Neural progenitor cell (in vitro differentiated cells): Measurements from ENCODE around the gene FAT2. TPM values are rescaled to one million over a fixed set of nuclear protein-coding genes. Genes with fewer than 3 reads are reported as not detected.
A peak's percentile ranks its signal among the peaks of the same experiment; 100 is the strongest.

Experiments used
- DNase-seq: peaks from one replicate; pipeline ENCODE4 v3.0.0-alpha.2; 2016; ENCODE audit warnings: low spot score
- H2AFZ ChIP-seq: fragments of 200-600 bp; sonication (generic); replicated peaks from 2 replicates; pipeline ENCODE4 v1.6.1; 2016; ENCODE audit warnings: antibody characterized with exemption
- H3F3A ChIP-seq: fragments of 200-600 bp; sonication (generic); 2 replicates; pipeline ENCODE4 v1.6.1; 2016; ENCODE audit warnings: antibody characterized with exemption, low read depth
- H3K27ac ChIP-seq: fragments of 200-600 bp; sonication (generic); 2 replicates; pipeline ENCODE4 v1.5.1; 2016; ENCODE audit warnings: mild to moderate bottlenecking
- H3K27me3 ChIP-seq: fragments of 200-600 bp; sonication (generic); 2 replicates; pipeline ENCODE4 v1.6.1; 2016; ENCODE audit warnings: mild to moderate bottlenecking, moderate library complexity
- H3K36me3 ChIP-seq: fragments of 200-600 bp; sonication (generic); 2 replicates; pipeline ENCODE4 v1.5.1; 2016
- H3K4me1 ChIP-seq: fragments of 200-600 bp; sonication (generic); 2 replicates; pipeline ENCODE4 v1.6.1; 2016; ENCODE audit warnings: mixed run types
- H3K4me2 ChIP-seq: fragments of 200-600 bp; sonication (generic); 2 replicates; pipeline ENCODE4 v1.6.1; 2016
- H3K4me3 ChIP-seq: fragments of 200-600 bp; sonication (generic); 2 replicates; pipeline ENCODE4 v1.5.1; 2016
- H3K79me2 ChIP-seq: fragments of 200-600 bp; sonication (generic); 2 replicates; pipeline ENCODE4 v1.6.1; 2016; ENCODE audit warnings: low read depth
- H3K9ac ChIP-seq: fragments of 200-600 bp; sonication (generic); 2 replicates; pipeline ENCODE4 v1.6.1; 2016
- H3K9me3 ChIP-seq: fragments of 200-600 bp; sonication (generic); 2 replicates; pipeline ENCODE4 v1.5.1; 2016; ENCODE audit warnings: low read depth
- H4K20me1 ChIP-seq: fragments of 200-600 bp; sonication (generic); 2 replicates; pipeline ENCODE4 v1.6.1; 2016; ENCODE audit warnings: low read depth
- H3K27ac Mint-ChIP-seq: 3 replicates; pipeline ENCODE4 v1.8.0; 2021; ENCODE audit warnings: mixed read lengths
- H3K27me3 Mint-ChIP-seq: 2 replicates; pipeline ENCODE4 v1.8.0; 2022; ENCODE audit warnings: low read depth, mild to moderate bottlenecking, inconsistent platforms, moderate library complexity, mixed read lengths; ENCODE audit not compliant: insufficient read depth
- H3K36me3 Mint-ChIP-seq: 3 replicates; pipeline ENCODE4 v1.8.0; 2021; ENCODE audit warnings: mixed read lengths
- H3K4me1 Mint-ChIP-seq: 3 replicates; pipeline ENCODE4 v1.8.0; 2021; ENCODE audit warnings: mixed read lengths
- H3K4me3 Mint-ChIP-seq: 3 replicates; pipeline ENCODE4 v1.8.0; 2021; ENCODE audit warnings: mild to moderate bottlenecking, moderate library complexity, mixed read lengths
- H3K9me3 Mint-ChIP-seq: 3 replicates; pipeline ENCODE4 v1.8.0; 2020; ENCODE audit warnings: mixed read lengths
- CTCF ChIP-seq: fragments of 200-600 bp; sonication (generic); IDR thresholded peaks from 2 replicates; pipeline ENCODE4 v1.5.1; 2017; ENCODE audit warnings: antibody characterized with exemption, mild to moderate bottlenecking
- EZH2 ChIP-seq: fragments of 200-600 bp; sonication (generic); IDR thresholded peaks from 2 replicates; pipeline ENCODE4 v1.6.1; 2017; ENCODE audit warnings: antibody characterized with exemption, mild to moderate bottlenecking, moderate library complexity
- EZH2phosphoT487 ChIP-seq: fragments of 200-600 bp; sonication (generic); IDR thresholded peaks from 2 replicates; pipeline ENCODE4 v1.6.1; 2017; ENCODE audit warnings: antibody characterized with exemption
- total RNA-seq: library from RNA; depleted of rRNA; stranded (reverse); fragments of >200 nt; gene quantifications from 2 replicates; pipeline ENCODE4 v1.2.3, GENCODE V29; 2015; ENCODE audit warnings: low replicate concordance

FAT2 gene
- total RNA-seq, 1 donor from 2014 or later, result 0.36 TPM

GRCh38 chr5:151619812-151620460 is 28.8 kb upstream of the FAT2 start:
- no peak for TF ChIP-seq CTCF
- TF ChIP-seq EZH2, result no peak
- no peak for TF ChIP-seq EZH2phosphoT487
- Histone ChIP-seq H3K4me2 (peak overlapping the region; percentile 54), H2AFZ (peak overlapping the region; percentile 37), H3K9ac (no peak overlapping the region), H3K27me3 (no peaks in the 10 kb centered on the region), H3K9me3 (no peaks in the 10 kb centered on the region), H3K4me1 (peaks cover 36% of the 10 kb centered on the region), H3F3A (peaks cover 35% of the 10 kb centered on the region), H3K36me3 (no peaks in the 10 kb centered on the region), H3K4me3 (no peak overlapping the region), H3K79me2 (no peaks in the 10 kb centered on the region), H3K27ac (peak overlapping the region; percentile 32), H4K20me1 (no peaks in the 10 kb centered on the region)
- peaks cover 9% of the 10 kb centered on the region for H3K27me3 Mint-ChIP-seq
- no peak overlapping the region for H3K4me3 Mint-ChIP-seq
- peak; percentile 82 for DNase-seq
- peaks cover 38% of the 10 kb centered on the region for H3K4me1 Mint-ChIP-seq
- no peak overlapping the region for H3K27ac Mint-ChIP-seq
- no peaks in the 10 kb centered on the region for H3K9me3 Mint-ChIP-seq
- no peaks in the 10 kb centered on the region for H3K36me3 Mint-ChIP-seq

GRCh38 chr5:151618907-151619306 is 27.8 kb upstream of the FAT2 start:
- no peaks in the 10 kb centered on the region for H3K36me3 ChIP-seq
- peaks cover 26% of the 10 kb centered on the region for H3K4me1 ChIP-seq
- peaks cover 25% of the 10 kb centered on the region for H3F3A ChIP-seq
- no peaks in the 10 kb centered on the region for H3K79me2 ChIP-seq
- TF ChIP-seq CTCF, result no peak
- TF ChIP-seq EZH2, result no peak
- no peak for TF ChIP-seq EZH2phosphoT487
- Mint-ChIP-seq H3K27ac (no peak overlapping the region), H3K27me3 (peaks cover 3% of the 10 kb centered on the region), H3K4me1 (peaks cover 29% of the 10 kb centered on the region), H3K4me3 (peak overlapping the region; percentile 70), H3K36me3 (no peaks in the 10 kb centered on the region), H3K9me3 (no peaks in the 10 kb centered on the region)
- H3K9me3 ChIP-seq, result no peaks in the 10 kb centered on the region
- H3K4me2 ChIP-seq, result peak overlapping the region; percentile 54
- H4K20me1 ChIP-seq, result no peaks in the 10 kb centered on the region
- H3K9ac ChIP-seq, result no peak overlapping the region
- no peak overlapping the region for H3K4me3 ChIP-seq
- H2AFZ ChIP-seq, result peak overlapping the region; percentile 77
- no peak overlapping the region for H3K27ac ChIP-seq
- no peak for DNase-seq
- H3K27me3 ChIP-seq, result no peaks in the 10 kb centered on the region

- TF ChIP-seq EZH2, result no peak
- TF ChIP-seq EZH2phosphoT487, result no peak
- TF ChIP-seq CTCF, result no peak
- Mint-ChIP-seq H3K36me3 (no peaks in the 10 kb centered on the region), H3K4me3 (no peak overlapping the region), H3K27ac (no peak overlapping the region), H3K9me3 (no peaks in the 10 kb centered on the region), H3K4me1 (peaks cover 26% of the 10 kb centered on the region), H3K27me3 (peaks cover 3% of the 10 kb centered on the region)
- Histone ChIP-seq H3K36me3 (no peaks in the 10 kb centered on the region), H4K20me1 (no peaks in the 10 kb centered on the region), H3K4me3 (no peak overlapping the region), H3K4me1 (peaks cover 26% of the 10 kb centered on the region), H3K79me2 (no peaks in the 10 kb centered on the region), H3F3A (peaks cover 25% of the 10 kb centered on the region), H3K27me3 (no peaks in the 10 kb centered on the region), H3K4me2 (no peak overlapping the region), H3K27ac (no peak overlapping the region), H3K9me3 (no peaks in the 10 kb centered on the region), H3K9ac (no peak overlapping the region), H2AFZ (no peak overlapping the region)
- DNase-seq, result no peak
Observed at GRCh38 chr5:151617841-151618710, 26.9 kb upstream of the FAT2 start.
